ENCODE measurements around the gene GEMIN4. TPM values are rescaled to one million over a fixed set of nuclear protein-coding genes. Genes with fewer than 3 reads are reported as not detected.
A peak's percentile ranks its signal among the peaks of the same experiment; 100 is the strongest.
"Not testable (repeated sequence)": the region's sequence is repeated elsewhere in the genome, so short reads cannot be mapped to it uniquely, and the experiment has no call there.

The GEMIN4 gene
- total RNA-seq, 1 donor from 2014 or later: 18.1 TPM

GRCh38 chr17:720706-721539, 31.1 kb downstream of the GEMIN4 start:
- intact Hi-C loops (cut with DNase I): no loop called here
- DNase-seq (ENCODE audit: low spot score): no peak
- ATAC-seq: no peak

GRCh38 chr17:718075-718474, 34.0 kb downstream of the GEMIN4 start:
- no peak for DNase-seq (ENCODE audit: low spot score)
- intact Hi-C loops (cut with DNase I): no loop called here
- no peak for ATAC-seq

GRCh38 chr17:708132-708531, 43.9 kb downstream of the GEMIN4 start:
- intact Hi-C loops (cut with DNase I): no loop called here
- DNase-seq (ENCODE audit: low spot score) (no peak), ATAC-seq (no peak)

GRCh38 chr17:705863-706262, 46.2 kb downstream of the GEMIN4 start:
- no peak for DNase-seq (ENCODE audit: low spot score)
- intact Hi-C loops (cut with DNase I): no loop called here
- no peak for ATAC-seq

GRCh38 chr17:705011-705410, 47.1 kb downstream of the GEMIN4 start:
- no peak for ATAC-seq
- intact Hi-C loops (cut with DNase I): no loop called here

GRCh38 chr17:704111-704864, 47.8 kb downstream of the GEMIN4 start:
- ATAC-seq (no peak), DNase-seq (ENCODE audit: low spot score) (no peak)
- intact Hi-C loops (cut with DNase I): no loop called here

More at GRCh38 chr17:705011-705410, 47.1 kb downstream of the GEMIN4 start:
- DNase-seq (ENCODE audit: low spot score): no peak

- DNase-seq (ENCODE audit: low spot score): no peak
- intact Hi-C loops (cut with DNase I): no loop called here
- ATAC-seq: no peak
Measured at GRCh38 chr17:703081-703875, 48.8 kb downstream of the GEMIN4 start.

- DNase-seq (ENCODE audit: low spot score) (no peak), ATAC-seq (peak; percentile 41)
- intact Hi-C loops (cut with DNase I): no loop called here
Measured at GRCh38 chr17:700504-701094, 51.5 kb downstream of the GEMIN4 start.

GRCh38 chr17:699345-699744, 52.7 kb downstream of the GEMIN4 start:
- ATAC-seq (no peak), DNase-seq (ENCODE audit: low spot score) (no peak)
- intact Hi-C loops (cut with DNase I): no loop called here

- intact Hi-C loops (cut with DNase I); ATAC-seq; DNase-seq (ENCODE audit: low spot score): not testable (repeated sequence)
Measured at GRCh38 chr17:698096-698495, 54.0 kb downstream of the GEMIN4 start.

GRCh38 chr17:697682-698081, 54.4 kb downstream of the GEMIN4 start:
- ATAC-seq (no peak), DNase-seq (ENCODE audit: low spot score) (no peak)
- intact Hi-C loops (cut with DNase I): no loop called here

- intact Hi-C loops (cut with DNase I): no loop called here
- ATAC-seq (no peak), DNase-seq (ENCODE audit: low spot score) (no peak)
Measured at GRCh38 chr17:696369-696768, 55.7 kb downstream of the GEMIN4 start.

Other genes with a start within 250 kb of the GEMIN4 start
- gene VPS53, start 37.4 kb downstream of the GEMIN4 start, total RNA-seq: 76.6 TPM
- 10.1 TPM for gene TLCD3A, start 19.7 kb downstream of the GEMIN4 start, total RNA-seq
- gene GLOD4, start 30.0 kb upstream of the GEMIN4 start, total RNA-seq: 55.7 TPM
- gene MRM3, start 30.1 kb upstream of the GEMIN4 start, total RNA-seq: 12.1 TPM
- gene NXN, start 227.5 kb upstream of the GEMIN4 start, total RNA-seq: 44.3 TPM
- 9.3 TPM for gene TIMM22, start 244.9 kb upstream of the GEMIN4 start, total RNA-seq

Data from sciatic nerve (tissue), 2 donors.